Naive thymus-derived CD8-positive, alpha-beta T cell (primary cell): ENCODE measurements around the gene TRA2A. TPM values are rescaled to one million over a fixed set of nuclear protein-coding genes. Genes with fewer than 3 reads are reported as not detected.
"Not testable (repeated sequence)": the region's sequence is repeated elsewhere in the genome, so short reads cannot be mapped to it uniquely, and the experiment has no call there.

Experiments used
- ATAC-seq, 2 donors: fragments of 150-1000 bp; cut with Tn5 transposase in 1 of 2; sonication (Bioruptor Pico), chemical (Tn5 transposase) in 1 of 2; 1 replicate in 1 of 2; 2 replicates in 1 of 2; pipeline ENCODE4 v1.10.0; 2021; ENCODE audit warnings: mild to moderate bottlenecking in 2 of 2, moderate library complexity in 2 of 2
- POLR2A ChIA-PET: fragments of 350-600 bp; sonication (Branson Sonifier 250); formaldehyde crosslinking; loops from one replicate; lab custom pipeline; 2021; ENCODE audit warnings: antibody characterized with exemption; lab: Charles Lee
- DNase-seq, 10 donors: peaks; one replicate each; pipeline versions ENCODE4 v3.0.0 to v3.0.0-alpha.2; 2020 to 2022
- H3K27ac Mint-ChIP-seq, 10 donors: one replicate each; pipeline ENCODE4 v1.8.0; 2020 to 2022; ENCODE audit warnings: mild to moderate bottlenecking in 10 of 10, mixed read lengths in 10 of 10, moderate library complexity in 4 of 10, inconsistent platforms in 1 of 10
- H3K27me3 Mint-ChIP-seq, 5 donors: one replicate each; pipeline ENCODE4 v1.8.0; 2021 to 2022; ENCODE audit warnings: mixed read lengths in 5 of 5
- H3K36me3 Mint-ChIP-seq, 3 donors: one replicate each; pipeline ENCODE4 v1.8.0; 2020 to 2022; ENCODE audit warnings: mixed read lengths in 3 of 3, mild to moderate bottlenecking in 2 of 3, inconsistent platforms in 1 of 3
- H3K4me1 Mint-ChIP-seq, 4 donors: one replicate each; pipeline ENCODE4 v1.8.0; 2021 to 2022; ENCODE audit warnings: mixed read lengths in 4 of 4
- H3K4me3 Mint-ChIP-seq, 10 donors: one replicate each; pipeline ENCODE4 v1.8.0; 2020 to 2022; ENCODE audit warnings: mild to moderate bottlenecking in 10 of 10, mixed read lengths in 10 of 10, moderate library complexity in 6 of 10, inconsistent platforms in 1 of 10
- H3K9me3 Mint-ChIP-seq, 9 donors: one replicate each; pipeline ENCODE4 v1.8.0; 2020 to 2022; ENCODE audit warnings: mixed read lengths in 9 of 9, mild to moderate bottlenecking in 3 of 9, inconsistent platforms in 1 of 9, moderate library complexity in 1 of 9
- polyA plus RNA-seq, 3 donors: library from polyadenylated mRNA; unstranded; fragments of 300-500 nt; fragmentation: Illumina TruSeq; gene quantifications; one replicate each; pipeline ENCODE4 v1.2.3, GENCODE V29; 2021
- total RNA-seq, 8 experiments: library from RNA in 2 of 8; stranded (reverse) in 2 of 8; gene quantifications; one replicate each; pipeline ENCODE4 v1.2.3 and lab custom pipeline; 2021 to 2026

Gene TRA2A
- total and polyA plus RNA-seq, 5 experiments from 2014 or later: 33.7 to 157 (median 57.7) TPM

- H3K4me1 Mint-ChIP-seq: peaks cover 9 to 39% (median 35%) of the 10 kb centered on the region in 4 donors
- H3K27me3 Mint-ChIP-seq: no peaks in the 10 kb centered on the region
- H3K27ac Mint-ChIP-seq: peak overlapping the region; percentile 99 to 100 (median 100)
- DNase-seq (no peak), ATAC-seq (no peak)
- no peaks in the 10 kb centered on the region for H3K9me3 Mint-ChIP-seq
- POLR2A ChIA-PET: interaction anchor here (0.6 to 1.2 kb wide), 3 partner anchors 234 to 269 kb away, joined by 3 to 5 read pairs (median 4); partner anchors contain the start of gene MALSU1
- peak overlapping the region; percentile 56 to 100 (median 98) for H3K4me3 Mint-ChIP-seq
- H3K36me3 Mint-ChIP-seq: peaks cover 6 to 19% (median 8%) of the 10 kb centered on the region in 3 donors
Measured at GRCh38 chr7:23532490-23533237, 883 bp upstream of the TRA2A start.

DNA sequence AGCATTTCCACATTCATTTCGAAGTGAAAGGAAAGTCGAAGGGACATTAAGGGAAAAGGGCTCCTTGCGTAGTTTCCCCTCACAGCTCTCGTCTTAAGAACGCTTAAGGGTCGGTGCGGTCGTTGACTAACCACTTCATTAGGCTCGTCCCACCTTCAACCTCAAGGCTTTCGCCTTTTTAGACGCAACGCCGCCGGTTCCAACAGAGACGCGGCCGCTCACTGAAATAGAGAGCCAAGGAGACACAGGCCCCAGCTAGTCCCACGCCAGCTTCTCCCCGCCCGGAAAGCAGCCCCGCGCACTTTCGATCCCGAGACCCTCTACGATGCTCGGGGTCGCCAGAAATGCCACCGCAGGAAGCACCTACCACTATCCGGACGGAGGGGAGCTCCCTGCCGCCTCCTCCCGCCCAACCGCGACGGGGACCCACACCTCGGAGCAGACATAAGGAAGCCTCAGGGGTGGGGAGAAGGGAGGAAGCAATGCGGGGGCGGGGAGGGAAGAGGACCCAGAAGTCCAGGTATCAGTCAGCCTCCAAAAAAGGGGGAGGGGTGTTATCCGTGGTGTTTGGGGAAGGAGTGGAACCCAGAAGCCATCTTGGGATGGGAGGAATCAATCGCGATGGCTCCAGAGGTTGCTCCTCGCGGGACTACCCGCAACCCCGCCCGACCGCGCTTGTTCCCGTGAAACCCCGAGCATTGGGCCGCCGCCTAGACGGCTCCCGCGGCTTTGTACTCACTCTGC, 559 bp downstream of the TRA2A start:
- Mint-ChIP-seq H3K4me3 (peak overlapping the region; percentile 89 to 100 (median 99)), H3K36me3 (peaks cover 6 to 19% (median 8%) of the 10 kb centered on the region in 3 donors), H3K9me3 (no peaks in the 10 kb centered on the region), H3K27ac (peak overlapping the region; percentile 99 to 100 (median 100)), H3K27me3 (no peaks in the 10 kb centered on the region), H3K4me1 (peaks cover 14 to 54% (median 47%) of the 10 kb centered on the region in 4 donors)
- ATAC-seq: peak; percentile 34 to 54
- peak in 9 of 10 donors; percentile 27 to 71 (median 45) for DNase-seq
- POLR2A ChIA-PET: interaction anchor here (0.6 to 1.6 kb wide), 10 partner anchors 9 to 253 kb away, joined by 3 to 28 read pairs (median 5); partner anchors contain the start of genes FAM221A and MALSU1

- ATAC-seq (peak; percentile 22 to 57), DNase-seq (peak in 8 of 10 donors; percentile 10 to 74 (median 54))
- H3K27me3 Mint-ChIP-seq: no peaks in the 10 kb centered on the region
- peak overlapping the region; percentile 89 to 100 (median 99) for H3K4me3 Mint-ChIP-seq
- H3K4me1 Mint-ChIP-seq: peaks cover 14 to 60% (median 55%) of the 10 kb centered on the region in 4 donors
- no peaks in the 10 kb centered on the region for H3K9me3 Mint-ChIP-seq
- POLR2A ChIA-PET: interaction anchor here (1.0 to 1.6 kb wide), 6 partner anchors 10 to 252 kb away, joined by 3 to 28 read pairs (median 5); partner anchors contain the start of gene MALSU1
- H3K36me3 Mint-ChIP-seq: peaks cover 6 to 19% (median 8%) of the 10 kb centered on the region in 3 donors
- peak overlapping the region; percentile 99 to 100 (median 100) for H3K27ac Mint-ChIP-seq
Measured at GRCh38 chr7:23530405-23530804, 1.4 kb downstream of the TRA2A start.

DNA sequence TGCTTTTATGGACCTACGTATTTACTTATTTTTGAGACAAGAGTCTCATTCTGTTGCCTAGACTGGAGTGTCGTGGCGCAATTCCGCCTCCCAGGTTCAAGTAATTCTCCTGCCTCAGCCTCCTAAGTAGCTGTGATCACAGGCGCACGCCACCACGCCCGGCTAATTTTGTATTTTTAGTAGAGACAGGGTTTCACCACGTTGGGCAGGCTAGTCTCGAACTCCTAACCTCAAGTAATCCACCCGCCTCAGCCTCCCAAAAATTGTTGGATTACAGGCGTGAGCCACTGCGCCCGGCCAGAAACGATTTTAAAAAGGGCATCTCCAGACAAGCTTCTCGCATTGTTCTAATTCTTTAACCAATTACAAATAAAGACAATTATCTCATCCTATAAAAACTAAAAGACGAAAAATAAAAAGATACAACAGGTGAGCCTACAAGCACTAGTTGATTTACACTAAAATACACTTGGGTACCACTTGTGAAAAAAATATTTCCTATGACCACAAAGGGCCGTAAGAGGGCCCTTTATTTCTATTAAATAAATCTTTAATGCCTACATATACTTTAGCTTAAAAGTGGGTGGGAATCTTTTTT, 2.4 kb downstream of the TRA2A start:
- peak overlapping the region; percentile 13 to 100 (median 100) for H3K27ac Mint-ChIP-seq
- no peak for DNase-seq
- H3K27me3 Mint-ChIP-seq: no peaks in the 10 kb centered on the region
- POLR2A ChIA-PET: interaction anchor here (0.6 to 0.8 kb wide), 2 partner anchors 188 to 234 kb away, joined by 3 to 5 read pairs; no protein-coding TSS in a partner anchor
- no peak for ATAC-seq
- H3K36me3 Mint-ChIP-seq: peaks cover 6 to 22% (median 8%) of the 10 kb centered on the region in 3 donors
- H3K4me1 Mint-ChIP-seq: peaks cover 19 to 71% (median 65%) of the 10 kb centered on the region in 4 donors
- peak overlapping the region; percentile 77 to 100 (median 98) for H3K4me3 Mint-ChIP-seq
- H3K9me3 Mint-ChIP-seq: no peaks in the 10 kb centered on the region

- POLR2A ChIA-PET, ATAC-seq, H3K9me3 Mint-ChIP-seq, H3K27me3 Mint-ChIP-seq, DNase-seq: not testable (repeated sequence)
- peak overlapping the region; percentile 19 to 77 (median 34) for H3K4me3 Mint-ChIP-seq
- H3K27ac Mint-ChIP-seq: peak overlapping the region in 7 of 10 donors; percentile 3 to 88 (median 46)
- H3K36me3 Mint-ChIP-seq: peaks cover 5 to 47% (median 8%) of the 10 kb centered on the region in 3 donors
- H3K4me1 Mint-ChIP-seq: peaks cover 30 to 89% (median 82%) of the 10 kb centered on the region in 4 donors
Measured at GRCh38 chr7:23525611-23526010, 6.2 kb downstream of the TRA2A start.

DNA sequence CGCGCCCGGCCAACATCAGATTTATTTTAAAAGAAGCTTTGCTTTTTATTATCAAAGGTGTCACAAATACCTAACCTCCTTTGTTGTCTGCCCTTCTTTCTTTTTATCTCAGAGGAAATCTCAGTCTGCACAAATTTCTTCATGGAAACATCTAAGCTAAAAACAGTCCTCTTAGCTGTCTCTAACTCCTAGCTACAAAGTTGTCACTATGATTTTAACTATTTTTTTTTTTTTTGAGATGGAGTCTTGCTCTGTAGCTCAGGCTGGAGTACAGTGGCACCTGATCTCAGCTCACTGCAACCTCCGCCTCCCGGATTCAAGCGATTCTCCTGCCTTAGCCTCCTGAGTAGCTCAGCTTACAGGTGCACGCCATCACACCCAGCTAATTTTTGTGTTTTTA, 7.3 kb downstream of the TRA2A start:
- peak overlapping the region; percentile 61 to 90 (median 81) for H3K27ac Mint-ChIP-seq
- POLR2A ChIA-PET: interaction anchor here (0.6 to 1.6 kb wide), 2 partner anchors 13 to 15 kb away, joined by 3 to 4 read pairs; no protein-coding TSS in a partner anchor
- peaks cover 0 to 52% (median 7%) of the 10 kb centered on the region in 3 donors for H3K36me3 Mint-ChIP-seq
- no peaks in the 10 kb centered on the region for H3K27me3 Mint-ChIP-seq
- peak; percentile 52 to 77 for ATAC-seq
- no peaks in the 10 kb centered on the region for H3K9me3 Mint-ChIP-seq
- peaks cover 26 to 78% (median 73%) of the 10 kb centered on the region in 4 donors for H3K4me1 Mint-ChIP-seq
- DNase-seq: peak in 2 of 10 donors; percentile 28 to 29
- peak overlapping the region; percentile 36 to 77 (median 58) for H3K4me3 Mint-ChIP-seq

GRCh38 chr7:23523486-23524075, 8.2 kb downstream of the TRA2A start:
- Mint-ChIP-seq H3K4me3 (peak overlapping the region in 6 of 10 donors; percentile 6 to 77 (median 56)), H3K36me3 (peaks cover 0 to 53% (median 10%) of the 10 kb centered on the region in 3 donors), H3K9me3 (no peaks in the 10 kb centered on the region), H3K27me3 (no peaks in the 10 kb centered on the region), H3K27ac (peak overlapping the region in 9 of 10 donors; percentile 2 to 88 (median 55)), H3K4me1 (peaks cover 26 to 76% (median 68%) of the 10 kb centered on the region in 4 donors)
- POLR2A ChIA-PET: interaction anchor here (1.6 kb wide), 1 partner anchor 16 kb away, joined by 4 read pairs; no protein-coding TSS in a partner anchor
- ATAC-seq (no peak), DNase-seq (no peak)

- peaks cover 9 to 81% (median 30%) of the 10 kb centered on the region in 3 donors for H3K36me3 Mint-ChIP-seq
- no peaks in the 10 kb centered on the region for H3K27me3 Mint-ChIP-seq
- H3K4me3 Mint-ChIP-seq: no peak overlapping the region
- no peak for ATAC-seq
- POLR2A ChIA-PET: interaction anchor here (0.6 to 1.3 kb wide), 3 partner anchors 16 to 325 kb away, joined by 3 to 4 read pairs (median 3); no protein-coding TSS in a partner anchor
- H3K4me1 Mint-ChIP-seq: peaks cover 25 to 52% (median 46%) of the 10 kb centered on the region in 4 donors
- H3K27ac Mint-ChIP-seq: peak overlapping the region in 2 of 10 donors; percentile 15 to 66
- peaks cover 0 to 2% (median 0%) of the 10 kb centered on the region in 9 donors for H3K9me3 Mint-ChIP-seq
- DNase-seq: no peak
Measured at GRCh38 chr7:23520582-23520981, 11.2 kb downstream of the TRA2A start.

GRCh38 chr7:23514755-23515154, 17.0 kb downstream of the TRA2A start:
- no peak overlapping the region for H3K4me3 Mint-ChIP-seq
- H3K36me3 Mint-ChIP-seq: peaks cover 13 to 98% (median 51%) of the 10 kb centered on the region in 3 donors
- DNase-seq (no peak), ATAC-seq (peak in 1 of 2 donors; percentile 32)
- H3K27ac Mint-ChIP-seq: peak overlapping the region in 3 of 10 donors; percentile 15 to 79 (median 71)
- POLR2A ChIA-PET: no interaction called here
- H3K4me1 Mint-ChIP-seq: peaks cover 7 to 18% (median 12%) of the 10 kb centered on the region in 4 donors
- H3K27me3 Mint-ChIP-seq: no peaks in the 10 kb centered on the region
- H3K9me3 Mint-ChIP-seq: peaks cover 0 to 2% (median 0%) of the 10 kb centered on the region in 9 donors

DNA sequence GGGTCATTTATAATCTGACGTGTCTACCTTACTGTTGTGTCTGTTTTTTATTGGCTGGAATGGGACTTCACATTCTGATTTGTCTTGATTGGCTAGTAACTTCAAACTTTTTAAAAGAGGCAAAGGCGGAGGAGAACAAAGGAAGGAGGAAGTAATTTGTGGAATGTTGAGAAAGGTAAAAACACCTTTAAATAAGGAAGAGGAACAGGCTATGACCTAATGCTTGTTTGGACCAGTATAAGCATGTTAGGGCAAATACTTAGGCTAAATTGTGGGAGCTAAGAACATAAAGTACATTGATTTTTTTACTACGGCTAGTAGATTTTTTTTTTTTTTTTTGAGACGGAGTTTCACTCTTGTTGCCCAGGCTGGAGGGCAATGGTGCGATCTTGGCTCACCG, 18.0 kb downstream of the TRA2A start:
- H3K4me3 Mint-ChIP-seq, ATAC-seq, POLR2A ChIA-PET, H3K9me3 Mint-ChIP-seq, H3K27me3 Mint-ChIP-seq, DNase-seq: not testable (repeated sequence)
- H3K36me3 Mint-ChIP-seq: peaks cover 13 to 98% (median 55%) of the 10 kb centered on the region in 3 donors
- peak overlapping the region in 5 of 10 donors; percentile 12 to 50 (median 24) for H3K27ac Mint-ChIP-seq
- peaks cover 8 to 16% (median 10%) of the 10 kb centered on the region in 4 donors for H3K4me1 Mint-ChIP-seq

GRCh38 chr7:23494009-23494408, 37.8 kb downstream of the TRA2A start:
- POLR2A ChIA-PET: no interaction called here
- Mint-ChIP-seq H3K27ac (no peak overlapping the region), H3K4me3 (no peak overlapping the region), H3K36me3 (peaks cover 0 to 3% (median 0%) of the 10 kb centered on the region in 3 donors), H3K4me1 (peaks cover 0 to 11% (median 7%) of the 10 kb centered on the region in 4 donors), H3K27me3 (no peaks in the 10 kb centered on the region), H3K9me3 (no peaks in the 10 kb centered on the region)
- DNase-seq (no peak), ATAC-seq (no peak)
